K562 (cell line): ENCODE measurements around the gene HES4. TPM values are rescaled to one million over a fixed set of nuclear protein-coding genes. Genes with fewer than 3 reads are reported as not detected.
A peak's percentile ranks its signal among the peaks of the same experiment; 100 is the strongest.

Source experiments
- ARNT ChIP-seq, 2 experiments: fragments of 450-650 bp; IDR thresholded peaks; 2 replicates each; pipeline ENCODE4 v1.6.1; 2016; ENCODE audit warnings: mild to moderate bottlenecking in 1 of 2
- BRCA1 ChIP-seq, 2 experiments: fragments of 450-650 bp in 1 of 2; sonication (generic) in 1 of 2; formaldehyde crosslinking in 1 of 2; IDR thresholded peaks; 2 replicates each; pipeline versions ENCODE4 v1.5.0 to v1.6.1; 2017 to 2020; ENCODE audit warnings: mild to moderate bottlenecking in 1 of 2, missing genetic modification reagents in 1 of 2
- DACH1 ChIP-seq: fragments of 450-650 bp; IDR thresholded peaks from 2 replicates; pipeline ENCODE4 v1.6.1; 2018; ENCODE audit not compliant: partially characterized antibody
- HDAC3 ChIP-seq: fragments of 450-650 bp; IDR thresholded peaks from 2 replicates; pipeline ENCODE4 v1.6.1; 2018; ENCODE audit warnings: borderline replicate concordance, mild to moderate bottlenecking, moderate library complexity; ENCODE audit not compliant: partially characterized antibody
- HOXB6 ChIP-seq: fragments of 250-450 bp; sonication (Bioruptor Pico); IDR thresholded peaks from 2 replicates; pipeline ENCODE4 v1.5.1; 2022; ENCODE audit warnings: mild to moderate bottlenecking, borderline replicate concordance
- MAFK ChIP-seq: IDR thresholded peaks from 2 replicates; pipeline ENCODE4 v1.6.1; 2011; ENCODE audit warnings: low read length, improper control_type of control experiment
- NEUROD1 ChIP-seq: fragments of 150-350 bp; IDR thresholded peaks from 2 replicates; pipeline ENCODE4 v1.6.1; 2014; ENCODE audit warnings: borderline replicate concordance, low read length, low read depth; ENCODE audit not compliant: partially characterized antibody
- NR2C2 ChIP-seq, 2 experiments: fragments of 200-800 bp in 1 of 2; sonication (Bioruptor generic) in 1 of 2; sonication (generic) in 1 of 2; formaldehyde crosslinking in 1 of 2; IDR thresholded peaks; 2 replicates each; pipeline versions ENCODE4 v1.6.1 to v1.8.0; 2016 to 2022; ENCODE audit warnings: mild to moderate bottlenecking in 1 of 2, missing compliant biosample characterization in 1 of 2, missing genetic modification characterization in 1 of 2, missing genetic modification reagents in 1 of 2
- PML ChIP-seq: IDR thresholded peaks from 2 replicates; pipeline ENCODE4 v1.6.1; 2012; ENCODE audit warnings: low read length, inconsistent platforms
- PRPF4 ChIP-seq: fragments of 200-400 bp; formaldehyde crosslinking; IDR thresholded peaks from one replicate; pipeline ENCODE4 v1.6.1; 2017; ENCODE audit warnings: low read length, low read depth, mild to moderate bottlenecking; ENCODE audit not compliant: insufficient read depth, poor library complexity, severe bottlenecking
- SP2 ChIP-seq: IDR thresholded peaks from 2 replicates; pipeline ENCODE4 v1.6.1; 2011; ENCODE audit warnings: mild to moderate bottlenecking, low read depth, low read length, moderate library complexity; ENCODE audit not compliant: poor library complexity, severe bottlenecking; ENCODE audit errors: extremely low read depth
- TEAD4 ChIP-seq, 2 experiments: sonication (generic) in 1 of 2; formaldehyde crosslinking in 1 of 2; IDR thresholded peaks; 2 replicates each; pipeline versions ENCODE4 v1.6.1 to v1.8.0; 2012 to 2022; ENCODE audit warnings: borderline replicate concordance in 1 of 2, inconsistent platforms in 1 of 2, low read length in 1 of 2, mild to moderate bottlenecking in 1 of 2, missing genetic modification reagents in 1 of 2
- TGIF2 ChIP-seq: sonication (generic); formaldehyde crosslinking; IDR thresholded peaks from 2 replicates; pipeline ENCODE4 v1.8.1; 2022; ENCODE audit warnings: mild to moderate bottlenecking, missing genetic modification reagents, moderate library complexity
- ZBTB8A ChIP-seq: fragments of 450-650 bp; IDR thresholded peaks from 2 replicates; pipeline ENCODE4 v1.6.1; 2018; ENCODE audit warnings: mild to moderate bottlenecking, moderate library complexity; ENCODE audit not compliant: partially characterized antibody
- ZNF133 ChIP-seq: fragments of 250-450 bp; sonication (Bioruptor Pico); IDR thresholded peaks from 2 replicates; pipeline ENCODE4 v1.4.0; 2020; ENCODE audit warnings: mild to moderate bottlenecking
- ZNF354B ChIP-seq: fragments of 250-450 bp; sonication (Bioruptor Pico); IDR thresholded peaks from 2 replicates; pipeline ENCODE4 v1.4.0; 2020
- ZNF408 ChIP-seq: fragments of 250-450 bp; sonication (Bioruptor Pico); IDR thresholded peaks from 2 replicates; pipeline ENCODE4 v1.4.0; 2020; ENCODE audit warnings: low read depth, mild to moderate bottlenecking, moderate library complexity
- polyA plus RNA-seq, 8 experiments: library from polyadenylated mRNA; depleted of rRNA in 4 of 8; stranded (reverse) in 5 of 8; unstranded in 3 of 8; fragments of >200 nt; fragmentation: Nextera tagmentation in 2 of 8; fragmentation: Illumina TruSeq in 1 of 8; extraction: Ambion mirVana in 2 of 8; extraction: Trizol in 1 of 8; gene quantifications; 2 replicates each; pipeline versions ENCODE4 v1.2.1 to v1.2.3, GENCODE V29; 2011 to 2014; ENCODE audit warnings: inconsistent platforms in 1 of 8, missing spikeins in 1 of 8
- total RNA-seq, 7 experiments: library from RNA; depleted of rRNA in 6 of 7; stranded (reverse); fragments of >200 nt in 6 of 7; fragmentation: Illumina TruSeq in 2 of 7; extraction: Trizol in 2 of 7; gene quantifications; 2 replicates each; pipeline versions ENCODE4 v1.2.1 to v1.2.3, GENCODE V29; 2011 to 2021; ENCODE audit warnings: low replicate concordance in 1 of 7
- TF ChIP-seq, protein P1 (sequence below): IDR thresholded peaks from 2 replicates; pipeline ENCODE4 v1.6.1; 2011; ENCODE audit not compliant: insufficient read length; ENCODE audit errors: extremely low read depth
- TF ChIP-seq, protein P2 (sequence below): fragments of 450-650 bp; formaldehyde crosslinking; IDR thresholded peaks from 2 replicates; pipeline ENCODE4 v1.4.0; 2020; ENCODE audit warnings: mild to moderate bottlenecking, moderate library complexity
- TF ChIP-seq, protein P3 (sequence below): fragments of 450-650 bp; conservative IDR thresholded peaks from 2 replicates; pipeline ENCODE4 v1.6.1; 2016; ENCODE audit warnings: missing genetic modification characterization, low read depth, mild to moderate bottlenecking, missing compliant biosample characterization, moderate library complexity
- TF ChIP-seq, protein P4 (sequence below): fragments of 450-650 bp; formaldehyde crosslinking; IDR thresholded peaks from 2 replicates; pipeline ENCODE4 v1.4.0; 2020; ENCODE audit warnings: mild to moderate bottlenecking, mixed read lengths

HES4 gene
- total and polyA plus RNA-seq, 9 of the 15 experiments (the other 6 are each of a cell fraction or from before 2014, with no cell fraction given), result 0.21 to 43.7 (median 5.3) TPM; not detected in 2

DNA sequence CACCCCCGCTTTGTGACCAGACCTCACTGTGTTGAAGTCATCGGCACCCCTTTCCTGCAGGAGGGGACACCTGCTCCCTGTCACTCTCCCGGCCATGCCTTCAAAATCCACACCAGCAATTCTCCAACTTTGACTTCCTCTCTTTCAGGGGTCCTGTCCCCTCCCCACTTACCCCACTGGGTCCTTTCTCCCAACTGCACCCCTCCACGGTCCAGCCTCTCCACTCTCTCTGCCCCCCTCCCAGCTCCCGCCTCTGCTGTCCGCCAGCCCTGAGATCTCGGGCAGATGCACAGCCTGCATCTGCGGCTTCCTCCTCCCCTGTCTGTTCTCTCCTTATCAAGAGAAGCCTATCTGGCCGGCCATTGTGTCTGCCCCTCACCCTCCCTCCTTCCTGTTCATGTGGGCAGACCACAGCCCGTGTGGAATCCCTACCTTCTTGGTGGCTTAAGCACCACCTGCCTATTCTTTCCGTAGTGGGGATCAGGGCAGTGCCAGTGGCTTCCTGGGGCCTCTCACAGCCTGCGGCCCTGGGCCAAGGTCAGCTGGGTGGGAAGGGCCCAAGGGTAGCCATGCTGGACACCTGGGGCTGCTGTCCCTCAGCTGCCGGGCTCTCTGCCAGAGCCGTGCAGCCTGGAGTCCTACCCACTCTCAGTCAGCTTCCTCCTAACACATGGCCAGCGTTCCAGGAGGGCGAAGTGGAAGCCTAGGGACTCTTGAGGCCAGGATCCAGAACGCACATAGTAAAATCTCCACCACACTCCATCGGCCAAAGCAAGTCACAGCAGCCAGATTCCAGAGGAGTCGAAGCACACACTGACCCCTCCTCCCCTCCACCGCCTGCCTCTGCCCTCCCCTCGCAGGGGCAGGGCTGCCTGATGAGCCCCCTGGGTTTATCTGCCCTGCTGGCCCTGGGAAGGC lies 5.1 kb upstream of the HES4 start (continued):
- TF ChIP-seq NR2C2 (CRISPR knock-in tag; IDR thresholded peaks at IDR 0.05) (no peak), NR2C2 (tag; IDR thresholded peaks at IDR 0.05) (peak; percentile 50; the same call in 1 of the 2 replicates), TGIF2 (CRISPR knock-in tag) (no peak), HOXB6 (CRISPR knock-in tag) (no peak), PML (no peak), ZNF133 (no peak), HDAC3 (no peak), NEUROD1 (no peak), ARNT (IDR thresholded peaks at IDR 0.05) (no peak), MAFK (no peak), PRPF4 (no peak), DACH1 (peak; percentile 55), SP2 (no peak), ZBTB8A (no peak), ZNF408 (CRISPR knock-in tag) (no peak), BRCA1 (IDR thresholded peaks at IDR 0.05) (no peak), BRCA1 (CRISPR knock-in tag; IDR thresholded peaks at IDR 0.05) (no peak), ZNF354B (CRISPR knock-in tag) (no peak), TEAD4 (IDR thresholded peaks at IDR 0.05; ENCODE audit: low read length) (no peak), TEAD4 (CRISPR knock-in tag; IDR thresholded peaks at IDR 0.05; ENCODE audit: borderline replicate concordance) (no peak)
- TF ChIP-seq, protein P1, sequence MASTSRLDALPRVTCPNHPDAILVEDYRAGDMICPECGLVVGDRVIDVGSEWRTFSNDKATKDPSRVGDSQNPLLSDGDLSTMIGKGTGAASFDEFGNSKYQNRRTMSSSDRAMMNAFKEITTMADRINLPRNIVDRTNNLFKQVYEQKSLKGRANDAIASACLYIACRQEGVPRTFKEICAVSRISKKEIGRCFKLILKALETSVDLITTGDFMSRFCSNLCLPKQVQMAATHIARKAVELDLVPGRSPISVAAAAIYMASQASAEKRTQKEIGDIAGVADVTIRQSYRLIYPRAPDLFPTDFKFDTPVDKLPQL, result no peak
- TF ChIP-seq, protein P2, sequence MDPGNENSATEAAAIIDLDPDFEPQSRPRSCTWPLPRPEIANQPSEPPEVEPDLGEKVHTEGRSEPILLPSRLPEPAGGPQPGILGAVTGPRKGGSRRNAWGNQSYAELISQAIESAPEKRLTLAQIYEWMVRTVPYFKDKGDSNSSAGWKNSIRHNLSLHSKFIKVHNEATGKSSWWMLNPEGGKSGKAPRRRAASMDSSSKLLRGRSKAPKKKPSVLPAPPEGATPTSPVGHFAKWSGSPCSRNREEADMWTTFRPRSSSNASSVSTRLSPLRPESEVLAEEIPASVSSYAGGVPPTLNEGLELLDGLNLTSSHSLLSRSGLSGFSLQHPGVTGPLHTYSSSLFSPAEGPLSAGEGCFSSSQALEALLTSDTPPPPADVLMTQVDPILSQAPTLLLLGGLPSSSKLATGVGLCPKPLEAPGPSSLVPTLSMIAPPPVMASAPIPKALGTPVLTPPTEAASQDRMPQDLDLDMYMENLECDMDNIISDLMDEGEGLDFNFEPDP (CRISPR knock-in tag), result no peak
- TF ChIP-seq, protein P3, sequence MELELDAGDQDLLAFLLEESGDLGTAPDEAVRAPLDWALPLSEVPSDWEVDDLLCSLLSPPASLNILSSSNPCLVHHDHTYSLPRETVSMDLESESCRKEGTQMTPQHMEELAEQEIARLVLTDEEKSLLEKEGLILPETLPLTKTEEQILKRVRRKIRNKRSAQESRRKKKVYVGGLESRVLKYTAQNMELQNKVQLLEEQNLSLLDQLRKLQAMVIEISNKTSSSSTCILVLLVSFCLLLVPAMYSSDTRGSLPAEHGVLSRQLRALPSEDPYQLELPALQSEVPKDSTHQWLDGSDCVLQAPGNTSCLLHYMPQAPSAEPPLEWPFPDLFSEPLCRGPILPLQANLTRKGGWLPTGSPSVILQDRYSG, result 0 out of 2 replicates have a peak, but pooled peaks have one; percentile 60
- TF ChIP-seq, protein P4, sequence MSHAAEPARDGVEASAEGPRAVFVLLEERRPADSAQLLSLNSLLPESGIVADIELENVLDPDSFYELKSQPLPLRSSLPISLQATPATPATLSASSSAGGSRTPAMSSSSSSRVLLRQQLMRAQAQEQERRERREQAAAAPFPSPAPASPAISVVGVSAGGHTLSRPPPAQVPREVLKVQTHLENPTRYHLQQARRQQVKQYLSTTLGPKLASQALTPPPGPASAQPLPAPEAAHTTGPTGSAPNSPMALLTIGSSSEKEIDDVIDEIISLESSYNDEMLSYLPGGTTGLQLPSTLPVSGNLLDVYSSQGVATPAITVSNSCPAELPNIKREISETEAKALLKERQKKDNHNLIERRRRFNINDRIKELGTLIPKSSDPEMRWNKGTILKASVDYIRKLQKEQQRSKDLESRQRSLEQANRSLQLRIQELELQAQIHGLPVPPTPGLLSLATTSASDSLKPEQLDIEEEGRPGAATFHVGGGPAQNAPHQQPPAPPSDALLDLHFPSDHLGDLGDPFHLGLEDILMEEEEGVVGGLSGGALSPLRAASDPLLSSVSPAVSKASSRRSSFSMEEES (CRISPR knock-in tag), result no peak
